ENCODE results near the gene HOMEZ. TPM values are rescaled to one million over a fixed set of nuclear protein-coding genes. Genes with fewer than 3 reads are reported as not detected.

Gene HOMEZ
- total and polyA plus RNA-seq, 4 donors: 4.9 to 15.0 (median 12.8) TPM

DNA sequence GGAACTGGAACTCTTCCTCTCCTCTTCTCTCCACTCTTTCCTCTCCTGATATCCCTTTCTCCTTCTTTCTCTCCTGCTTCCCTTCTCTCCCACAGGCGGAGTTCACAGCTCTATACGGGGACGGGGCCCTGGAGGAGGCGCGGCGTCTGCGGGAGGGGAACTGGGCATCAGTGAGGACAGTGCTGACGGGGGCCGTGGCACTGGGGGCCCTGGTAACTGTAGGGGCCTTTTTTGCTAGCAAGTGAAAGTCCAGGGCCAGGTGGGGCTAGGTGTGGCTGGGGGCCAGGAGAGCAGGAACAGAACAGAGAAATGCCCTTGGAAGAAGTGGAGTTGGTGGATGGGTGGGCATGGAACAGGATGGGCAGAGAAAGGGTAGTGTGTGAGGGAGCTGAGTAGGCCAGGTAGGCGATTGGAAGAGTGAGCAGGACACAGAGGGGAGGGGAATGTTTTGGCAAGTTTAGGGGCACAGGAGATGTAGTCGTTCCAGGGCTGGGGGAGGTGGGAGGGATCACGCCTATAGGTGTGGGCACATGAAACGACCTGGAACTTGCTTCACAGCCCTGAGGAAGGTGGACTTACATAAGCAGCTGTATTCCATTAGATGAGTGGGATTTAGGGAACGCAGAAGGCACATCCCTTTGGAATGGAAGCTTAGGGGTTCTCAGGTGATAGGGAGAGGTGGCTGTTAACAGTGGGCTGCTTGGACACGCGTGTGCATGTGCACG is 23.0 kb upstream of the HOMEZ start:
- no peak for DNase-seq (ENCODE audit: low read depth in 4 of 6, low spot score in 6 of 6)
- H3K27ac ChIP-seq (ENCODE audit: low read depth, low read length): no peak overlapping the region
- H3K36me3 ChIP-seq (ENCODE audit: control insufficient read depth, insufficient read depth, low read length): peaks cover 34% of the 10 kb centered on the region
- H3K27me3 ChIP-seq (ENCODE audit: control insufficient read depth, insufficient read depth, low read length): no peaks in the 10 kb centered on the region
- no peaks in the 10 kb centered on the region for H3K9me3 ChIP-seq (ENCODE audit: control insufficient read depth, insufficient read depth, low read length)
- H3K4me3 ChIP-seq (ENCODE audit: low read depth, low read length): no peak overlapping the region
- H3K4me1 ChIP-seq (ENCODE audit: control insufficient read depth, insufficient read depth, low read length): peaks cover 37% of the 10 kb centered on the region
- 94% methylated on average over 17 of the region's 17 CpGs for WGBS (ENCODE audit: insufficient coverage)

DNA sequence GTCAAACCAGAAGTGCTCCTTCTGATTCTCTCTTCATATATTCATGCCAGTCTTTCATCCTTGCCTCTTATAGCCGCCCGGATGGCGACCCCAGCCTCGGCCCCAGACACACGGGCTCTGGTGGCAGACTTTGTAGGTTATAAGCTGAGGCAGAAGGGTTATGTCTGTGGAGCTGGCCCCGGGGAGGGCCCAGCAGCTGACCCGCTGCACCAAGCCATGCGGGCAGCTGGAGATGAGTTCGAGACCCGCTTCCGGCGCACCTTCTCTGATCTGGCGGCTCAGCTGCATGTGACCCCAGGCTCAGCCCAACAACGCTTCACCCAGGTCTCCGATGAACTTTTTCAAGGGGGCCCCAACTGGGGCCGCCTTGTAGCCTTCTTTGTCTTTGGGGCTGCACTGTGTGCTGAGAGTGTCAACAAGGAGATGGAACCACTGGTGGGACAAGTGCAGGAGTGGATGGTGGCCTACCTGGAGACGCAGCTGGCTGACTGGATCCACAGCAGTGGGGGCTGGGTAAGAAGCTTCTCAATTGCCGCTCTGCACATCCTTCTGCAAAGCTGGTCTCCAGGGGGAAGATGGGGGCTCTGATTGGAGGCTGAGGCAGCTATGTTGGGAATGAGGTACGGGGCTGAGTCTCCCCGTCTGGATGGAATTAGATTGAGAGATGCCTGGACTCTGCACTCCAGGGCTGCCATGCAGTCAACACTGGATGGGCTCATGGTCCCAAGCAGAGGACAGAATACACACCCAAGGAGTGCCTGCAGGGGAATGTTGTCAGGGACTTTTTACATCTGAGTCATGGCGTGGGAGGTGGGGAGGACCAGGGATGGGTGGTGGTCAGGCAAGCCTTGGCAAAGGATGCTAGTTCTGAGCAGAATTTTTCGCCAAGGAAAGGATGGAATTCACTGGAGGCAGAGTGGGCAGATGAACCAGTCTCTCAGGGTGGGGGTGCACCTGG is 22.0 kb upstream of the HOMEZ start:
- 89% methylated on average over 20 of the region's 22 CpGs for WGBS (ENCODE audit: insufficient coverage)

DNA sequence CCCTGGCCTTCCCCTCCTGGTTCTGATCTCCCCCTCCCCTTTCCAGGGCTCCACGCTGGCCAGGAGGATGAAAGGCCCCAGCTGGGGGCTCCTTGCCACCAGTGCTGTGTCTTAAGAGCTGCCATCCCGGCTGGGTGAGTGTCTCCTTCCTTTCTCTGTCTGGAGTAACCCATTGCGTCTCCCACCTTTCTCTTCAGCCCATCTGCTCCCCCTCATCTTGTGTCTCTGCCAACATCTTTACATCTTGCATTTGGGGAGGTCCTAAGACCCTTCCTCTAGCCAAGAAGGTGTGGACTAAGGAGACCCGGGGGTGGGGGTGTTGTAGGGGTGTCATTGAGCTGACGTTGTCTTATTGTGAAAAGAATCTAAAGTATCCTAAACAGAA is 21.2 kb upstream of the HOMEZ start:
- peaks cover 34% of the 10 kb centered on the region for H3K36me3 ChIP-seq (ENCODE audit: control insufficient read depth, insufficient read depth, low read length)
- H3K9me3 ChIP-seq (ENCODE audit: control insufficient read depth, insufficient read depth, low read length): no peaks in the 10 kb centered on the region
- H3K27ac ChIP-seq (ENCODE audit: low read depth, low read length): peak overlapping the region; percentile 96
- H3K4me3 ChIP-seq (ENCODE audit: low read depth, low read length): peak overlapping the region; percentile 98
- WGBS (ENCODE audit: insufficient coverage): 0% methylated on average over 2 of the region's 5 CpGs
- DNase-seq (ENCODE audit: low read depth in 4 of 6, low spot score in 6 of 6): peak in 1 of 6 donors; percentile 69
- peaks cover 45% of the 10 kb centered on the region for H3K4me1 ChIP-seq (ENCODE audit: control insufficient read depth, insufficient read depth, low read length)
- no peaks in the 10 kb centered on the region for H3K27me3 ChIP-seq (ENCODE audit: control insufficient read depth, insufficient read depth, low read length)

More for the DNA sequence above, 22.0 kb upstream of the HOMEZ start:
- Histone ChIP-seq H3K36me3 (ENCODE audit: control insufficient read depth, insufficient read depth, low read length) (peaks cover 34% of the 10 kb centered on the region), H3K27ac (ENCODE audit: low read depth, low read length) (no peak overlapping the region), H3K27me3 (ENCODE audit: control insufficient read depth, insufficient read depth, low read length) (no peaks in the 10 kb centered on the region), H3K4me3 (ENCODE audit: low read depth, low read length) (no peak overlapping the region), H3K4me1 (ENCODE audit: control insufficient read depth, insufficient read depth, low read length) (peaks cover 40% of the 10 kb centered on the region), H3K9me3 (ENCODE audit: control insufficient read depth, insufficient read depth, low read length) (no peaks in the 10 kb centered on the region)
- no peak for DNase-seq (ENCODE audit: low read depth in 4 of 6, low spot score in 6 of 6)

DNA sequence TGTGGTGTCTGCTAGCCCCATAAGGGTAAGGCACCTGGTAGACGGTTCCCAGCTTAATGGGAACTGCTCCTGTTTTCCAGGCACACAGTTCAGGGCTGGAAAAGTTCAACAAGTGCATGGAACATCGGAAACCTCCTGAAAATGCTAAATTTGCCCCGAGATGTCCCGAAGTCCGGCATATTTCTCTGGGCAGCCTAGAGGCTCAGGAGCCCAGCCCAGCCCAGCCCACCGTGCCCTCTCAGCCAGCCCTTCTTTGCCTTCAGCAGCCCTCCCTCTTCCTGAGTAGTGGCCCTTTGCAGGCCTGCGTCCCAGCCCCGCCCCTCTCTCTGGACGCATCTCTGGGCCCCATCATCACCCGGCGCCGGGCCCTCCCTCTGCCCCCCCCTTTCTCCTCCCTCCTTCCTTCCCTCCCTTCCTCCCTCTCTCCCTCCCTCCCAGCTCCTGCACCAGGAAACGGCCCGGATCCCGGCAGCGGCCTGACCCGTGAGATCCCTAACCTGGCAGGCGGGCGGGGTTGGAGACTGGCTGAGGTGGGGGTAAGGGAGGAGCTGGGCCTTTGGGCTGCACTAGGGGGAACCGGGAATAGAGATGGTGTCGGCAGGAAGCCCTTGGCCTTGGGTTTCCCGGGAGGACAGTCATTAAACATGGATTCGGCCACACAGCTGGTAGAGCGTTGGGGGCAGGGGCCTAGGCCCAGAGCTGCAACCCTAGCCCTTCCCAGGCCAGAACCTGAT is 20.6 kb upstream of the HOMEZ start, which contains the start of gene BCL2L2:
BCL2L2 (plus strand) TSS at position 422 of the 734 bp plus-strand sequence. CDS start 935 bp downstream, outside the sequence.
- 0% methylated on average over 19 of the region's 24 CpGs for WGBS (ENCODE audit: insufficient coverage)
- Histone ChIP-seq H3K27ac (ENCODE audit: low read depth, low read length) (peak within 1 kb of the TSS; percentile 96), H3K4me1 (ENCODE audit: control insufficient read depth, insufficient read depth, low read length) (peaks cover 45% of the 10 kb centered on the region), H3K36me3 (ENCODE audit: control insufficient read depth, insufficient read depth, low read length) (peaks cover 34% of the 10 kb centered on the region), H3K4me3 (ENCODE audit: low read depth, low read length) (peak within 1 kb of the TSS; percentile 98), H3K9me3 (ENCODE audit: control insufficient read depth, insufficient read depth, low read length) (no peaks in the 10 kb centered on the region), H3K27me3 (ENCODE audit: control insufficient read depth, insufficient read depth, low read length) (no peaks in the 10 kb centered on the region)
- DNase-seq (ENCODE audit: low read depth in 4 of 6, low spot score in 6 of 6): peak; percentile 76 to 96 (median 84)

DNA sequence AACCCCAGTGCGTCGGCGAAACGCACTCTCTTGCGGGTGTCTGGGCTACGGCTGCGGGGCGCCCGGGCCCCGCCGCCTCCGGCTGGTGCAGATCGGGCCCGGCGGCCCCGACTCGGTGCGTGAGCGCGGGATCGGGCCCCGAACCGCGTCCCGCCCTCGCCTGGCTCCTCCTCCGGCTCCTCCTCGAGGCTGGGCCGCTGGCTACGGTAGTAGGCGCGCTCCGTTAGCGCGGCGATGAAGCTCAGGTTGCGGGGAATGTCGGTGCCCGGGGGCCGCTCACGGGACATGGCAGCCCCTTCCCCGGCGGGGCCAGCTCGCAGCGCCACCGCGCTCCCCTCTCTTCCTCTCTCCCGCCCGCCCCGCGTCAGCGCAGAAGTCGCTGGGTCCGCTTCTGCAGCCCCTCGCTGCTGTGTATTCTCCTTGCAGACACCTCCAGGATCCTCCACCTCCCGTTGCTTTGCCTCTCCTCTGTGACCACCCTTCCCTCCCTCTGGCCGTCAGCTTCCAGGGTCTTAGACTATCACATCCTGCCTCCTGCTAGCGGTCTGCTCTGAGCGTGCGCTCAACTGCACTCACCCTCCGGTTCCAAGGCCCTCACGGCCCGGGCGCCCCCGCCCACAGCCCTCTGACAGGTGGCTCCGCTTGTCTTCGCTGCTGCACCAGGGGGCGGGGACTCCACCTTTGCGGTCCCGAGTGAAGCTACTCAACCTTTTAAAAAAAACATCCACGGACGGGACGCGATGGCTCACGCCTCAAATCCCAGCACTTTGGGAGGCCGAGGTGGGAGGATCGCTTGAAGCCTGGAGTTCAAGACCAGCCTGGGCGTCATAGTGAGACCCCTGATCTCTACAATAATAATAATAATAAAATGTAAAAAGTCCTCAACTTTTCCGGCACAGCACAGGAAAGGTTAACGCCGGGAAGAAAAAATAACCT is 16.6 kb upstream of the HOMEZ start, which contains the start of gene PPP1R3E:
PPP1R3E (minus strand) TSS at position 570 of the 936 bp plus-strand sequence; CDS start at position 287, 283 bp downstream.
- WGBS (ENCODE audit: insufficient coverage): 1% methylated on average over 77 of the region's 81 CpGs
- peak in 3 of 6 donors; percentile 40 to 88 (median 83) for DNase-seq (ENCODE audit: low read depth in 4 of 6, low spot score in 6 of 6)
- H3K4me1 ChIP-seq (ENCODE audit: control insufficient read depth, insufficient read depth, low read length): peaks cover 37% of the 10 kb centered on the region
- H3K27ac ChIP-seq (ENCODE audit: low read depth, low read length): peak within 1 kb of the TSS; percentile 98
- H3K9me3 ChIP-seq (ENCODE audit: control insufficient read depth, insufficient read depth, low read length): no peaks in the 10 kb centered on the region
- H3K27me3 ChIP-seq (ENCODE audit: control insufficient read depth, insufficient read depth, low read length): no peaks in the 10 kb centered on the region
- H3K4me3 ChIP-seq (ENCODE audit: low read depth, low read length): peak within 1 kb of the TSS; percentile 72
- peaks cover 11% of the 10 kb centered on the region for H3K36me3 ChIP-seq (ENCODE audit: control insufficient read depth, insufficient read depth, low read length)

DNA sequence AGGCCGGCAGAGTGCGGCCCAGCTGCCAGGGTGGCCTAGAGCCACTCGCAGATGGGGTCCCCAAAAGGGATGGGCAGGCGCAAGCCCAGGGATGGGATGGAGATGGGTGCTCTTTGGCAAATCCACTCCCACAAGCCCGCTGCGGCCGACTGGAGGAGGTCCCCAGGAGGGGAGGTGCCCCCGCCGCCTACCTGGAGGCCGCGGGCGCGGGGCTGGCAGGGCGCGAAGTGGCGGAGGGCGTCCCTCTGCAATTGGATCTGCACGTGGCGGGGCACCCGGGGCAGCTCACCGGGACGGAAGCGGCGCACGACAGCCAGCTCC is 16.0 kb upstream of the HOMEZ start:
- Histone ChIP-seq H3K27ac (ENCODE audit: low read depth, low read length) (peak overlapping the region; percentile 98), H3K9me3 (ENCODE audit: control insufficient read depth, insufficient read depth, low read length) (no peaks in the 10 kb centered on the region), H3K27me3 (ENCODE audit: control insufficient read depth, insufficient read depth, low read length) (no peaks in the 10 kb centered on the region), H3K4me1 (ENCODE audit: control insufficient read depth, insufficient read depth, low read length) (peaks cover 31% of the 10 kb centered on the region), H3K4me3 (ENCODE audit: low read depth, low read length) (peak overlapping the region; percentile 72), H3K36me3 (ENCODE audit: control insufficient read depth, insufficient read depth, low read length) (peaks cover 16% of the 10 kb centered on the region)
- DNase-seq (ENCODE audit: low read depth in 4 of 6, low spot score in 6 of 6): no peak
- WGBS (ENCODE audit: insufficient coverage): 0% methylated on average over 25 of the region's 25 CpGs

DNA sequence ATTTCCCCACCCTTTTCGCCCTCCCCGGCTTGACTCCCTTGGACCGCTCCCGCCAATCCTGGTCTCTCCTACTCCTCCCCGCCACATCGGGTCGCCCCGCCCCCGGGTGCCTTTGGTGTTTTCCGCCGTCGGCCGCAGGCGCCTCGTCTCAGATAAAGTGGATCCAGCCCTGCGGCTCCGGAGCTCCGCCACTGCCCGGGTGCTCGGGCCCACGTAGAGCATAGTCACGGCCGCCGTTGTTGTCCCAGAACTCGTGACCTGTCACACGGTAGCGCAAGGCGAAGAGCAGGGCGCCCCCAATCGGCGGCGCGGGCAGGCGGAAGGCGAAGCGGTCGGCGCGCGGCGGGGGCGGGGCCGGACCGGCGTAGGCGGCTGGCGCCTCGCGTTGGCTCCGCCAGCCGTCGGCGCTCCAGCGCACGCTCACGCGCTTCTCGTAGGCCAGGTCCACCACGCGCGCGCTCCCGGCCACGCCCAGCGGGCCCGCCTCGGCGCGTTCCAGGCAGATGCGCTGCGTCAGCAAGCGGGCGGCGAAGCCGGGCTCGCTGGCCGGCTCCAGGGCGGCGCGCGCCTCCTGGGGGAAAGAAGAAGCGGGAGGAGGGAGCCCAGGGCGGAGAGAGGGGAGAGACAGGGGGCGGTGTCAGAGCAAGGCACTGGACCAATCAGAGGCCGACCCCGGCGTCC is 15.5 kb upstream of the HOMEZ start:
- Histone ChIP-seq H3K4me3 (ENCODE audit: low read depth, low read length) (peak overlapping the region; percentile 88), H3K36me3 (ENCODE audit: control insufficient read depth, insufficient read depth, low read length) (peaks cover 18% of the 10 kb centered on the region), H3K27ac (ENCODE audit: low read depth, low read length) (peak overlapping the region; percentile 100), H3K27me3 (ENCODE audit: control insufficient read depth, insufficient read depth, low read length) (no peaks in the 10 kb centered on the region), H3K9me3 (ENCODE audit: control insufficient read depth, insufficient read depth, low read length) (no peaks in the 10 kb centered on the region), H3K4me1 (ENCODE audit: control insufficient read depth, insufficient read depth, low read length) (peaks cover 27% of the 10 kb centered on the region)
- peak; percentile 91 to 100 (median 98) for DNase-seq (ENCODE audit: low read depth in 4 of 6, low spot score in 6 of 6)
- under 1% methylated on average over 87 of the region's 87 CpGs for WGBS (ENCODE audit: insufficient coverage)

DNA sequence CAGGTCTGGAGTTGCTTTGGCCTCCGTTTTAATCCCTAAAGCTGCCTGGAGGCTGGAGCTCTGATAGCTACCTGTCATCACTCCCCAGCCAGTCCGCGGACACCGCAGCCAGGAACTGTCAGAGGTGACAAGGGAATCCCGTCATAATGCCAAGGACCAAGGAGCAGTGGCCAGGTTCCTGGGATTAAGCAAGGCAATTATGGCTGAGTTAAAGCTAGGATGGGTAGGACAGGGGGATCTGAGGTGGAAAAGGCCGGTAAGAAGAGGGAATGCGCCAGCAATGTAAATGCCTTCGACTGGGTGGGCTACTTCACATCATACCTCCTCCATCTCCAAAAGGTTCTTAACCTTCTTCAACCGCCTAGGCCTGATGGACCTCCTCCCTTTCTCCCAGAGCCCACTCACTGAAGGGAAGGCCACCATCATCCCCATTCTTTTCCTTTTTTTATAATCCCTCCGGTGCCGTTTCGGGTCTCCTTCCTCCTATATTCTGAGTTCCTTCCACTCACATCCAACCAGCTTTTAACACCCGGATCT is 14.8 kb upstream of the HOMEZ start:
- no peaks in the 10 kb centered on the region for H3K27me3 ChIP-seq (ENCODE audit: control insufficient read depth, insufficient read depth, low read length)
- H3K4me3 ChIP-seq (ENCODE audit: low read depth, low read length): peak overlapping the region; percentile 88
- 4% methylated on average over 10 of the region's 13 CpGs for WGBS (ENCODE audit: insufficient coverage)
- peaks cover 18% of the 10 kb centered on the region for H3K36me3 ChIP-seq (ENCODE audit: control insufficient read depth, insufficient read depth, low read length)
- peak in 1 of 6 donors; percentile 22 for DNase-seq (ENCODE audit: low read depth in 4 of 6, low spot score in 6 of 6)
- peak overlapping the region; percentile 100 for H3K27ac ChIP-seq (ENCODE audit: low read depth, low read length)
- H3K9me3 ChIP-seq (ENCODE audit: control insufficient read depth, insufficient read depth, low read length): no peaks in the 10 kb centered on the region
- peaks cover 22% of the 10 kb centered on the region for H3K4me1 ChIP-seq (ENCODE audit: control insufficient read depth, insufficient read depth, low read length)
